ENCODE data around the gene MYO1C.

DNA sequence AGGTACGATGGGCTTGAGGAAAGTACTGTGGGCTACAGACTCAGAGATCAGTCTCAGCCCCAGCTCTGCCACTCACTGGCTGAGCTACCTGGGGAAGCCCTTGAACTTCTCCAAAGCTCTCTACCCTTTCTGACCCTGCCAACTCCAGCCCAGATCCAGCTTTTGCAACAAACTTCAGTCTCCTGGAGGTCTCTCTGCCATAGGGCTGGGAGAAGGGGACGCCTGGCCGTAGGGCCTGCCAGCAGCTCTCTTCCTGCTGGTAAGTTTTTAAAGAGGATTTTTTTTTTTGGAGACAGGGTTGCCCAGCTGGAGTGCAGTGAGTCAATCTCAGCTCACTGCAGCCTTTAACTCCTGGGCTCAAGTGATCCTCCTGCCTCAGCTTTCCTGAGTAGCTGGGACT, 12.4 kb upstream of the MYO1C start:
- TF ChIP-seq, protein P1, sequence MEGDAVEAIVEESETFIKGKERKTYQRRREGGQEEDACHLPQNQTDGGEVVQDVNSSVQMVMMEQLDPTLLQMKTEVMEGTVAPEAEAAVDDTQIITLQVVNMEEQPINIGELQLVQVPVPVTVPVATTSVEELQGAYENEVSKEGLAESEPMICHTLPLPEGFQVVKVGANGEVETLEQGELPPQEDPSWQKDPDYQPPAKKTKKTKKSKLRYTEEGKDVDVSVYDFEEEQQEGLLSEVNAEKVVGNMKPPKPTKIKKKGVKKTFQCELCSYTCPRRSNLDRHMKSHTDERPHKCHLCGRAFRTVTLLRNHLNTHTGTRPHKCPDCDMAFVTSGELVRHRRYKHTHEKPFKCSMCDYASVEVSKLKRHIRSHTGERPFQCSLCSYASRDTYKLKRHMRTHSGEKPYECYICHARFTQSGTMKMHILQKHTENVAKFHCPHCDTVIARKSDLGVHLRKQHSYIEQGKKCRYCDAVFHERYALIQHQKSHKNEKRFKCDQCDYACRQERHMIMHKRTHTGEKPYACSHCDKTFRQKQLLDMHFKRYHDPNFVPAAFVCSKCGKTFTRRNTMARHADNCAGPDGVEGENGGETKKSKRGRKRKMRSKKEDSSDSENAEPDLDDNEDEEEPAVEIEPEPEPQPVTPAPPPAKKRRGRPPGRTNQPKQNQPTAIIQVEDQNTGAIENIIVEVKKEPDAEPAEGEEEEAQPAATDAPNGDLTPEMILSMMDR (IDR thresholded peaks at IDR 0.05 in 2 of 3, conservative IDR thresholded peaks at IDR 0.05 in 1 of 3; ENCODE audit: borderline replicate concordance in 1 of 3, insufficient read depth in 1 of 3, low read depth in 2 of 3, low read length in 2 of 3): no peak
- TF ChIP-seq RAD21 (IDR thresholded peaks at IDR 0.05; ENCODE audit: low read depth) (no peak), JUND (IDR thresholded peaks at IDR 0.05) (no peak), EZH2 (IDR thresholded peaks at IDR 0.05) (no peak), POLR2AphosphoS5 (IDR thresholded peaks at IDR 0.05; ENCODE audit: low read depth, low read length) (no peak), SRF (IDR thresholded peaks at IDR 0.05; ENCODE audit: low read depth) (no peak)

Data from HCT116 (cell line).